ENCODE data around the gene MRPL21.

GRCh38 chr11:68862421-68862820 lies 41.2 kb downstream of the MRPL21 start:
- TF ChIP-seq POLR2A (IDR thresholded peaks at IDR 0.05) (no peak), CTCF (IDR thresholded peaks at IDR 0.05) (no peak), EP300 (IDR thresholded peaks at IDR 0.05) (no peak)

Measured in upper lobe of left lung (tissue), 4 donors.